ENCODE data around the gene MRPL41.

GRCh38 chr9:137505421-137506140 is 46.1 kb upstream of the MRPL41 start:
- TF ChIP-seq POLR2A (IDR thresholded peaks at IDR 0.05; ENCODE audit: low read depth, low read length) (no peak), TAF1 (IDR thresholded peaks at IDR 0.05; ENCODE audit: borderline replicate concordance, low read depth, low read length) (no peak), POLR2AphosphoS5 (IDR thresholded peaks at IDR 0.05; ENCODE audit: low read depth, low read length) (no peak)

Data from GM12892 (cell line).